ENCODE data around the gene MAGEA3.
"Not testable (repeated sequence)": the region's sequence is repeated elsewhere in the genome, so short reads cannot be mapped to it uniquely, and the experiment has no call there.

The MAGEA3 gene

DNA sequence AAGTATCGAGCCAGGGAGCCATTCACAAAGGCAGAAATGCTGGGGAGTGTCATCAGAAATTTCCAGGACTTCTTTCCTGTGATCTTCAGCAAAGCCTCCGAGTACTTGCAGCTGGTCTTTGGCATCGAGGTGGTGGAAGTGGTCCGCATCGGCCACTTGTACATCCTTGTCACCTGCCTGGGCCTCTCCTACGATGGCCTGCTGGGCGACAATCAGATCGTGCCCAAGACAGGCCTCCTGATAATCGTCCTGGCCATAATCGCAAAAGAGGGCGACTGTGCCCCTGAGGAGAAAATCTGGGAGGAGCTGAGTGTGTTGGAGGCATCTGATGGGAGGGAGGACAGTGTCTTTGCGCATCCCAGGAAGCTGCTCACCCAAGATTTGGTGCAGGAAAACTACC is 37.9 kb downstream of the MAGEA3 start:
- DNase-seq (ENCODE audit: low read depth): not testable (repeated sequence)

DNA sequence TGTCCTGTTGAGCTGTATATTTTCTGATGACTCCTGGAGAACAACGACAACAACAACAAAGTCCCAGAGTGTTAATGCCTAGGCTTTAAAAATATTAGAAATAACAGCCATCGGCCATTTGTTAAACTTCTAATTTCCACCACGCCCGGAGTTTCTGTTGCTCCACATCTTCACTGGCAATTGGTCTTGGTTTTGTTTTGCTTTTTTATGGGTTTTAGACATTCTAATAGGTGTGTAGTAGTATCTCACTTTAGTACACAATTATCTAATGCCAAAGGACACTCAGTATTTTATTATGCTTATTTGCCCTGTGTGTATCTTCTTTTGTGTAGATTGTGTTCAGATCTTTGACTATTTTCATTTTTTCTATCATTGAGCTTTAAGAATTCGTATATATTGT is 40.0 kb downstream of the MAGEA3 start:
- DNase-seq (ENCODE audit: low read depth): no peak

Data from fibroblast of the conjunctiva (primary cell).